Renal cortical epithelial cell (primary cell): Measurements from ENCODE around the gene ZNF106. TPM values are rescaled to one million over a fixed set of nuclear protein-coding genes. Genes with fewer than 3 reads are reported as not detected.

Experiments used
- DNase-seq: peaks from one replicate; pipeline ENCODE4 v3.0.0-alpha.2; 2011; ENCODE audit warnings: low read depth
- total RNA-seq: library from RNA; depleted of rRNA; stranded (reverse); fragments of >200 nt; gene quantifications from 2 replicates; pipeline ENCODE4 v1.2.3, GENCODE V29; 2014

ZNF106 gene
- total RNA-seq, 1 donor from 2014 or later: 52.8 TPM

DNA sequence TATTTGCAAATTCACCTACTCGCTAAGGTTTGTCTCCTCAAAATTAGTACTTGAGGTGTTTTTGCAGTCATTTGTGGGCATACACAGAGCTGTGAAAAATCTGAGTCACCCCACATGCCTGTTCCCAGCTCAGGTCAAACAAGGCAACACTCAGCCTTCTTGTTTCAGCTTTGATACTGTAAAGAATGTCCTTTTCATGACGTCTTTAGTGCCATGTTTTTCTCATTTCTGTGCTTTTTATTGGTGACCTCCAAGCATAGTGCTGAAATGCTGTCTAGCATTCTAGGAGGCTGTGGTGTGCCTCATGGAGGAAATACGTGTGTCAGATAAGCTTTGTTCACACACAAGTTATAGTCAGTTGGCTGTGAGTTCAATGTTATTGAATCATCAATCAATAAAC, 122.8 kb downstream of the ZNF106 start:
- peak; percentile 27 for DNase-seq

DNA sequence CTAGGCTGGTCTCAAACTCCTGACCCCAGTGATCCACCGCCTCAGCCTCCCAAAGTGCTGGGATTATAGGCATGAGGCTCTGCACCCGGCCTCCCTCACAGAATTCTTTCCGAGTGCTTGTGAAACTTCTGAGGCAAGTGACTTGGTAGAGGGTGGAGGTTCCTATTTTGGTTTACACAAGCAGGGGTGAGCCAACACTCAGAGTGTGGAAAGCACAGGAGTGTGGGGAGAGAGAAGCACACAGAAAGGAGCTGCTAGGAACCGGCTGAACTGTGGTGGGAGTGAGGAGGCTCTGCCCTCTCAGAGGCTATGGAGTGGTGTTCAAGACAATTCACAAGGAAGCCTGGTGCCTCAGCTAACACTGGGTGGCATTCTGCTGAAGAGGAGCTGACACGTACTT, 123.9 kb downstream of the ZNF106 start:
- no peak for DNase-seq

DNA sequence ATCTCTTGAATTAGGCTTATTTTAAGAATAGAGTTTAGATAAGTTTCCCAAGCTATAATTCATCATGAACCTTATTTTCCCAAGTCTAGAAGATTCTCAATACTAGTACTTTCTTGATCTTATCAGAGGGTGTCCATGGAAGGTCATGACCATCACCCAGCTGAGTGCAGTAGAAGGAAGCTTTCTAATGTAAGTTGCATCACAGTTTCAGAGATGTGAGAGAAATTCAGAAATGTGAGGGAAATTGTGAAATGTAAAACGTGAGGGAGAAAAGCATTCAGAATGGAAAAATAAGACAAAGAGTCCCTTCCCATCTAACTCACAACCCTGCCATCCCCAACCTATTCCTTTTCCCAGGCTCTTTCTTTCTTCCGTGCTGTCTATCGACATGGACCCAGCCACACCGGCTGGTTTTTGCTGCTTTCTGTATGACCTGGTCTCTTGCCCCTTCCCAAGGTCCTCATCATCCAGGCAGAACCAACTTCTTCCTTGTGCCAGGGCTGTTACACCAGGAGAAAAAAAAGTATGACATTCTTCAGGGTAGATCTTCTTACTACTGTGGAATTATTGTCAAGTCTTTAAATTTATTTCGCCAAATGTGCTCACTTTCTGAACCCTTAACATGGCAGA, 124.9 kb downstream of the ZNF106 start:
- no peak for DNase-seq

DNA sequence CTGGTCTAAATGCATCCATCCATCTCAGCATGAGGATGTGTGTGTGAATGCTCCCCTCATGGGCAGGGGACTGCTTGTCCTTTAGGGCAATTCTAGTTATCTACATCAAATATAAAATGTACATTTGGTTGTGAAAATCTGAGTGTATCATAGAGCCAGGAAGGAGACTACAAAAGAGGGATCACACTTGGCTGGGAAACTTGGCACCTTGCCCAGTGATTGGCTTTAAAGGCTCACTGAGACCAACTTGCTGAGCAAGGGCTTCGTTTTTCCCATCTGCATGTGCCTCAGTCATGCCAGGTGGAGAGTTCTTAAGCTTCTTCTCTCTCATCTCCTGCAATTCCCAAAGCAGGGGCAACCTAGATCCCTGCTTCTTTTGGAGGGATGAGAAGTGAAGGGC, 126.4 kb downstream of the ZNF106 start:
- DNase-seq: peak; percentile 10

DNA sequence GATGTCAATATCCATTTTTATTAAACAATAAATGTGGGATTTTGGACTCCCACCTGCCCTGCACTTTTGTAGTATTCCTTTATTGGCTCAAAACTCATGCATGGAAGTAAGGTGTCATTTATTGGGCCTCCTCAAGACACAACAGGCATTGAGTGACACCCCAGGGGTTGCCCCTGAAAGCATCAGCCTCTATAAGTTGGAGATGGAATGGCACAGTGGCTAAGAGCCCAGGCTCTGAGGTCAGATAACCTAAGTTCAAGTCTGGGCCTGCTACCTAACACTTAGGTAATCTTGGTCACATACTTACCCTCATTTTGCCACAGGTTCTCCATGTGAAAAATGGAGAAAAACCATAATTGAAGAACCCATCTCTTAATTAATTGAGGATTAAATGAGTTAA, 127.0 kb downstream of the ZNF106 start:
- no peak for DNase-seq

DNA sequence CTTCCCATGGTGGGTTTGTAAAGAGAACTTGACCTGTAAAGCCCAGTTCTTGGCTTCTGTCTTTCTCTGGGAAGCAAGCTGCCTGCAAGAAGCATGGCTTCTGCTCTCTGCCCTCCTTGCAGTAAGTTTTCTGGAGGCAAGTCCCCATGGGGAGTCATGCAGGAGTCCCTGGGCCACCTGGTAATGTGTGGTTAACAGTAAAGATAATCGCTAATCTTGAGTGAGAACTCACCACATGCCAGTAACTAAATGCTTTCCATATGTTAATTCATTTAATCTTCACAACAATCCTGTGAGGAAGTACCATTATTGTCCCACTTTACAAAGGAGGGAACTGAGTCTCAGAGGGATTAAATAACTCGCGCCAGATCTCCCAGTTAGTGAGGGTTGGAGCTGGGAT, 127.5 kb downstream of the ZNF106 start:
- DNase-seq: no peak

Other genes with a start within 250 kb of the ZNF106 start
- 20.9 and 22.4 TPM in 2 replicates for gene GANC, start 217.9 kb downstream of the ZNF106 start, total RNA-seq
- 44.8 and 72.8 TPM in 2 replicates for gene TMEM87A, start 217.7 kb downstream of the ZNF106 start, total RNA-seq
- gene CAPN3, start 131.6 kb downstream of the ZNF106 start, total RNA-seq: 0.35 and 3.6 TPM in 2 replicates
- 112 and 168 TPM in 2 replicates for gene SNAP23, start 4.5 kb upstream of the ZNF106 start, total RNA-seq
- gene LRRC57, start 57.7 kb upstream of the ZNF106 start, total RNA-seq: 24.0 and 30.7 TPM in 2 replicates
- gene HAUS2, start 57.7 kb upstream of the ZNF106 start, total RNA-seq: 35.3 and 92.9 TPM in 2 replicates
- gene STARD9, start 84.5 kb upstream of the ZNF106 start, total RNA-seq: 2.1 and 11.3 TPM in 2 replicates
- 4.2 and 13.0 TPM in 2 replicates for gene CDAN1, start 246.0 kb upstream of the ZNF106 start, total RNA-seq